Measurements from ENCODE around the gene TMX1.

Gene TMX1

GRCh38 chr14:51294951-51295525 is 55.0 kb downstream of the TMX1 start:
- no peak for DNase-seq

GRCh38 chr14:51295646-51296263 is 55.7 kb downstream of the TMX1 start:
- DNase-seq = no peak

DNA sequence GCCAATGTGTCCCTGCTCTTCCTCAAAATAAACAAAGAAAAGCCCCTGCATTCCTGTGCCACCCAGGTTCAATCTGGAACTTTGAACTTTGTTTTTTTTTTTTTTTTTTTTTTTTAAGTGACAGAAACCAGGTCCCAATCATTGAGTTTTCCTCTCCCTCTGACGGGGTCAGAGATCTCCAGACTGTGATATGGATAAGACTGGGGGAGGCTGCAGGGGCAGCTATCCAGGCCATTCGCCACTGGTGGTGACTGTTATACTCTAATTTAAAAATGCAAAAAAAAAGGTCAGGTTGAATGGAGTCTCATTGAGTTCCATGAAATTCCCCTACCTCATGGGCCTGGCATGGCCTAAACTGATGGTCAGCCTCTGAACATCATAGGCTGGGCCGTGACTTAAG is 57.0 kb downstream of the TMX1 start:
- no peak for DNase-seq

DNA sequence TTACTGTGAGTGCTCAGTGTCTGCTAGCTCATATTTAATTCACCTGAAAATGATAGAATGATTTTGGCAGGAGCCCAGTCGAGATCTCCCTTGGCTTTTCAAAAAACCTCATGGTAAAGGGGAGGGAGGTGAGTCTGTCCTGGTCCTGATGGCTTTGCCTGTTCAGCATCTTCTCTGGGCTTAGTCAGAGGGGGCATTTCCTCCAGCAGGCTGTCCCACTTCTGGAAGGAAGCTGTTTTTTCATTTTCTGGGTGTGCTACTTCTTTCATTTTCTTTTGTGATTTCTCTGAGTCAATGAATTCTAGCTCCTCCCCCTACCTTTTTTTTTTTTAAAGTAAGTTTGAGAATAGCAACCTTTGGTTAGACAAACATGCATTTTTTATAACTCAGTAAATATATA is 58.8 kb downstream of the TMX1 start:
- no peak for DNase-seq

DNA sequence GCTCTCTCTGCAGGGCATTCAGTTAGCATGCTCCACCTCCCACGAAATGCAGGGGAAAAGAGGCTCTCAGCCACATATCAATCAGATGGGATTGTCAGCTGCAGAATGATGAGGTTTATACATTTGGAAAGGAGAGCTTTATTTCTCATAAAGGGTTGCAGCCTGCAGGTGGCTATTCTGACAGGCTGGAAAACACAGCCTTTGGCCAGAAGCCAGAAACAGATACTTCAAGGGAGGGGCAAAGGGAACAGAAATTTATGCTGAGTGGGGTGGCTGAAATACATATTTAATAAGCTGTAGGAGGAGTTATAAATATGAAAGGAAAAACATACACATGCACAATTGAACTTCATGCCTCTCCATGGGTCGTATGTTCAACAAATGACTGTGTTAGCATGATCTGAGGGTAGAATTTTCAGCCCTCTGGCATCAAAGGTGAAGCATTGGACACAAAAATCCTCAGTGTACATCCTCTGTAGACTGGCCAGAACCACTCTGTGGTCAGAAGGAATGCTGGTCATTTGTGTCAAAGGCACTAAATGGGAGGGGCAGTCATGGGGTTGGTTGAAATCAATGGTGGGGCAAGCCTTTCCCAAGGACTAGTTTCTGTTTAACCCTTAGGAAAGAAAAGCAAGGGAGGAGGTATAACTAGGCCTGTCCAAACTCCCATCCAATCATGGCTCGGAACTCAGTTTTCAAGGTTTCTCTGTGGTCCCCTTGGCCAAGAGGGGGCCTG is 62.4 kb downstream of the TMX1 start:
- no peak for DNase-seq

DNA sequence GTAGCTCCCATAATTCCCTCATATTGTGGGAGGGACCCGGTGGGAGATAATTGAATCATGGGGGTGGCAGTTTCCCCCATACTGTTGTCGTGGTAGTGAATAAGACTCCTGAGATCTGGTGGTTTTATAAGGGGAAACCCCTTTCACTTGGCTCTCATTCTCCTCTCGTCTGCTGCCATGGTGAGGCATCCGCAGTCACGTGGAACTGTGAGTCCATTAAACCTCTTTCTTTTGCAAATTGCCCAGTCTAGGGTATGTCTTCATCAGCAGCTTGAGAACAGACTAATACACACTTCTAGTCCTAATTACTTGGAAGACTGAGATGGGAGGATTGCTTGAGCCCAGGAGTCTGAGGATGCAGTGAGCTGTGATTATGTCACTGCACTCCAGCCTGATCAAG is 64.4 kb downstream of the TMX1 start:
- no peak for DNase-seq

DNA sequence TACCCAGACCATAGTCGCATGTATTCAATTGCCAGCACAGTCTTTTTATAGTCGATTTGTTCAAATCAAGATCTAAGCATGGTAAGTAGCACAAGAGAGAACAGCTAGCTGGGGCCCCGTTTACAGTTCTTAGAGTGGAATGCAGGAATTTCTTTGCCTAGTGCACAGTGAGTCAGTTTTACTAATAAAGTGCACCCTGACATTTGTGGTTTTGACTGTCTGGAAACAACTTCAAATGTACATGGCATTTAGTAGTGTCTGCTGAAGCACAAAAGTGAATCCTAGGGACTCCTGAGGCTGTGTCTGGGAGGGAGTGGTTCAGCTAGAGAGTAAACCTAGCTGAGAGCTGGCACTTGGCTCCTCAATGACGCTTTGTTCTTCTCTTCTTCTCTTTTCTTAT is 64.9 kb downstream of the TMX1 start:
- no peak for DNase-seq

GRCh38 chr14:51305751-51306150 is 65.7 kb downstream of the TMX1 start:
- no peak for DNase-seq

Measured in activated gamma-delta T cell treated with Interleukin-2 at 50 U/mL for 16 hours (primary cell).